CD4-positive, alpha-beta T cell treated with Interleukin-17A for 1 hour (primary cell): Measurements from ENCODE around the gene METTL23.

ENCODE experiments used
- DNase-seq: peaks from one replicate; pipeline ENCODE4 v3.0.0-alpha.2; 2020

The METTL23 gene, protein sequence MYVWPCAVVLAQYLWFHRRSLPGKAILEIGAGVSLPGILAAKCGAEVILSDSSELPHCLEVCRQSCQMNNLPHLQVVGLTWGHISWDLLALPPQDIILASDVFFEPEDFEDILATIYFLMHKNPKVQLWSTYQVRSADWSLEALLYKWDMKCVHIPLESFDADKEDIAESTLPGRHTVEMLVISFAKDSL

GRCh38 chr17:76726776-76727718, at the start of gene METTL23:
Gene METTL23 (plus strand): TSS chr17:76726839. CDS start chr17:76729711, 2,872 bp downstream.
- DNase-seq, result no peak

GRCh38 chr17:76677406-76677805, 49.2 kb upstream of the METTL23 start:
- DNase-seq, result no peak

- peak; percentile 51 for DNase-seq
These were observed 48.3 kb upstream of the METTL23 start for GRCh38 chr17:76678330-76678729.

DNA sequence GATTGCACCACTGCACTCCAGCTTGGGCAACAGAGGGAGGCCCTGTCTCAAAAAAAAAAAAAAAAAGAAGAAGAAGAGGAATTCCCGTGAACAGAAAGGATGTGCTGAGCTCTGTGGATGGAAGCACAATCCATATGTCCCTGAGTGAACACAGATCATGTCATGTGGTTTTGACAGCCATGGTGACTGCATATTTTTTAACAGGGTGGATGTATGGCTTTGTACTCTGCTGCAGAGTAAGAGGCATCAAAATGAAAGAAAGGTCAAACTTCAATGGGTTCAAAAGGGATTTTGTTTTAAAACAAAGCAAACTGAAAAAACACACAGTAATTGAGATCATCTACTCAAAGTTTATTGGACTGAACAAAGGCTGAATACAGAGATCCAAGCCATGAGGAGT, 47.4 kb upstream of the METTL23 start:
- no peak for DNase-seq

DNA sequence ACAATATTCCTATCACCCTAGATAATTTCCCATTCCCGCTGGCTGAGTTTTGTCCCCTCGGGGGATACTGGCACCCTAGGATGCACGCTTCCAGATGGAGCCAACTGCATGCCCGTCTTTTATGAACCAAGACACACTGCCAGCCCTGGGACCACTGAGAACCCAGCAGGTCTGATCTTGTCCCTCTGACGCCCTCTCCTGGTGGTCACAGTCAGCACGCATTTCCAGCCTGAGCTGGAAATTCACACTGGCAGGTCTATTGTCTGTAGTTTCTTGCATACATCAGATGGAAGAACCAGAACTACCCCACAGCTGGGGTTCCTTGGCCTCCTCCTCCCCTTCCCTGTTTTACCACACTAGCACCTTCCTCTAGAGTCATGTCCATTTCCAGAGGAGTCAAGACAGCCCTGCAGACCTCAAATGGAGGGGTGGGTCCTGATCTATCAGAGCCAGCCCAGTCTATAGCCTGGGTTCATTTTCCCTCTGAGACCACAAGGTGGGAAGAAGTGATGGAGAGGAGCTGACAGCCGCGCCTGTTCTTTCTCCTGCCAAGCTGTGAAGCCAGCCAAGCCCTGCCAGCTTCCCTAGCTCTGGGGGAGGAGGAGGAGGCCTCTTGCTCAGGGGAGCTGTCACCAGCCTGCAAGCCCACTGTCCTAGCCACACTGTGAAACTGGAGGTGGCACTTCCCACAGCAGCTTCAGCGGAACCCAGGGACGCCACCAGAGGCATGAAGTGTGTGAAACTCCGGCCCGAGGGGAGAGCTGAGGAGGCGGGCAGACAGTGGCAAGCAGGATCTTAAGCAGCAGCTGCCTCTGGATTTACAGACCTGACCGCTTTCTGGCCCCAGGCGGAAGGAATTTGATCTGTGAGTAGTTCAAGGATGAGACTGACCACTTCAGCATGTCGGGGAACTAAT, 45.2 kb upstream of the METTL23 start:
- peak; percentile 80 for DNase-seq

DNA sequence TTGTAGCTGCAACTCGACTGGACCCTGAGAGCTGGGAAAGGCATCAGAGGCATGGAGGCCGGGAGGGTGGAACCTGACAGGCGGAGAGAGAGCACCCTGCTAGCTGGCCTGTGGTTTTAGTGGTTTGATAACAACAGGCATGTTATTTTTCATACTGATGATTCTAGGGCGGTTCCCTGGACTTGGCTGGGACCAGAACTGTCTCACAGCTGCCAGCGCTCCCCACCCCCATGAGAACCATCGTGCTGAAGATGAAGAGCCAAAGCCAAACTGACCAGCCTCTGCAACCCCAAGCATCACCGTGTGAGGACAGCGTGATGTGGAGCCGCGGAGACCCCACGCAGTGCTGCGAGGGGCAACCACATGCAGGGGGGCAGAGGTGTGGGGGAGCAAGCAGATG, 44.3 kb upstream of the METTL23 start:
- DNase-seq, result no peak

DNA sequence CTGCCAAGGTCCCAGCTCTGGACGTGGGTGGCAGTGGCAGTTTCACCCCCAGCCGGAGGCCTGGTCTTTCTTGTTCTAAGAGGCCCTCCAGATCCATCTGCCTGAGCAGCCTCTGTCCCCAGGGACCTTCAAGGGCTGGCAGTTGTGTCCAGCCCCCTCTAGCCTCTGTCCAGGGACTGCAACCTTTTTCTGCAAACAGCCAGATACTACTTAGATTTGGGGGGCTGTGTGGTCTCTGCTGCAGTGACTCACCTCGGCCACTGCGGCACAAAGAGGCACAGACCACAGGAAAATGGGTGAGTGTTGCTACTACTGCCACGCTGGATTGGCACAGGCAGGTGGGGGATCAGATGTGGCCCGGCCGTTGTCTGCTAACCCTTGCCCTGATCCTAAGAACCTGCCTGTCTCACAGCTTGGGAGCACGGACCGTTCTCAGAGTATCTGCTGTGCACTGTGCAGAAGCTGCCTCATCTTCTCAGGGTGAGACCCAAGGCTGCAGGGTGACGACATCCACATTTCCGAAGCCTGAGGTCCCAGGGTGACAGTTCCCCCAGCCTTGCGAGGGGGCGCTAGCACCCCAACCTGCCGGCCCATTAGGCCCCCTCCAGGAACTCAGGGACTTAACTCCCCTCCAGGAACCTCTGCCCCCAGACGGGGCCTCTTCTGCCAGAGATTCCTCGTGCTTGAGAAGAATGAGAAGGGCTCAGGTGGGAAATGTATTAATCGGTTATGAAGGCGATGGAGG, 43.5 kb upstream of the METTL23 start:
- DNase-seq, result no peak

DNA sequence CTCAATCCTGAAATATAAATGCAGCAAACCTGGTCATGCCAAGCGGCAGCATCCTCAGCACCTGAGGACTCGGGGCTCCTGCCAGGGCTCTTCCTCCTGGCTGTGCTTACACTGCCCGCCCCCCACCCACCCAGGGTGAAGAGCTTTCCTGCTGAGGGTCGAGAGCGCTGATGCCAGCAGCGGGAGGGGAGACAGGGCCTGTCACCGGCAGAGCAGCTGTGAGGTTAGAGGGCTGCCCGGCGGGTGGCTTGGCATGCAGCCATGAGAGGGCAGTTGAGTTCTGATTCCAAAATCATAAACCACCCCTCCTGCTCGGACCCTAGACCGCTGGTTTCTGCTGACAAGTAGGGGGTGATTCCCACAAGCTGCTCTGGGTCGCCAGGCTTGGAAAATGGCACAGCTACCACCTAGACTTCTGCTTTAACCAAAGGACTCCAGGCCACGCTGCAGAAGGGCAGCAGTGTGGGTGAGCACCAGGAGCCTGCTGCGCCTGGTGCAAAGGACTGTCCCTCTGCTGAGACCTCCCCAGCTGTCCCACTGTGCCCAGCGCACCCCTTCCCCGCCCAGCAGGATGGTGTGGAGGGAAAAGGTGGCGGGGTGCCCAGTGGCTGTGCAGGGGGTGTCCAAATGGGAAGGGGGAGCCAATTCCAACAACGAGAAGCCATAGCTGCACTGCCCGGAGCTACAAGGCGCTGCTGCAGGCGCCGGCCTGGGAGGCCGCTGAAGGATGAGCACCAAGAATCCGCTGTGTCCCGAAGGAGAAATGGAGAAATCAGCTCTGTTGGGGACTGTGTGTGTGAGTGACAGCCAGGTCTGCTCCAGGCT, 42.5 kb upstream of the METTL23 start:
- no peak for DNase-seq

GRCh38 chr17:76684756-76685155, 41.9 kb upstream of the METTL23 start:
- no peak for DNase-seq

DNA sequence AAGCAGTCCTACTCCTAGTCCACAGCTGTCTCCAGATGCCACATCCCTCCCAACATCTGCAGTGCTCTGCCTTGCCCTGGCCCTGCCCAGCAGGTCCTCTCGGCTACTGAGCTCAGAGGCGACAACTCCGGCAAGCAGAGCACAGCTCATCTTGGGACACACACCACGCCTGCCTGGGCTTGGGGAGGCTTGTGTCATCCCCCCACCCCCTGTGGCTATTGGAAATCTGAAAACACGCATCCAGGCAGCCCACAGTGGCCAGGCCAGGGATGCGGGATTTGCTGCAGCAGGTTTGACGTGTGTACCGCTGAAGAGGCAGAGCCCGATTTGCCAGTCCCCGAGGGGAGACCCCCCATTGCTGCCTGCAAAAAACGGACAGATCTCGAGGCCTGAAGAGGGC, 41.3 kb upstream of the METTL23 start:
- no peak for DNase-seq

DNA sequence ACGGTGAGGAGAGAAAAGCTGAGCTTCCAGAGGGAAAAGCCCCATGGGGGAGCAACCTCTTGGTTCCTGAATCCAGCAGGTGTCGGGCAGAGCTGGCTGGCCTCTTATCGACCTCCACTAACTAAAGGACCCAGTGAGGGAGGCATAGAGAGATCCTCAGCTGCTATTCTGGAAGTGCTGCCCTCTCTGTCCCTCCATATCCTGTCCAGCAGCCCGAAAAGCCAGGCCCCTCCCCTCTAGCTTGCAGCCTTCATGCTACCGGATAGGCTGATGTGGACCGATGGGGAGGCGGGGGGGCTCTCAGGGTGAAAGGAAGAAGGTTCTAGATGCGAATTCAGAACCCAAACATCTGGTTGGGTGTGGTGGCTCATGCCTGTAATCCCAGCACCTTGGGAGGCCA, 40.8 kb upstream of the METTL23 start:
- DNase-seq, result no peak

GRCh38 chr17:76686538-76687297, 39.9 kb upstream of the METTL23 start:
- DNase-seq, result no peak

- no peak for DNase-seq
These were observed 39.1 kb upstream of the METTL23 start for GRCh38 chr17:76687298-76688164.

DNA sequence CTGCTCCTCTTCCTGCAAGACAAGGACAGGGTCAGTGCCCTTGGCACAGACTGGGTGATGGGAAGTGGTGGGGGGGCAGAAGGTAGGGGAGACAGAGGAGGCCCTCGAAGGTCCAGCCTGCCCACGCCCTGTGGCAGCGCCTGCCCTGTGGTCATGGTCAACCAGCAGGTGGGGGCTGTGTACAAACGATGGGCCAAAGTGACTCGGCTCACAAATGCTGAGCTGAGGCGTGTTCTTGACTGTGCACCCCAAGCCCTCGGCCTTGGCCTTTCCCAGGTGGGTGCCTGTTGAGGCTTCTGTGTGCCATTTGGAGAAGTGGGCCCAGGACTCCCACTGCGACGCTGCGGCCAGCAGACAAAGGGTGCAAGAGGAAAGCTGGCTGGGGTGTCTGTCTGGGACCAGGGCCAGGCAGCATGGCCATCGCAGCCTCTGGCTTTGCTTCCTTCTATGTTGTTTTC, 38.4 kb upstream of the METTL23 start:
- no peak for DNase-seq

DNA sequence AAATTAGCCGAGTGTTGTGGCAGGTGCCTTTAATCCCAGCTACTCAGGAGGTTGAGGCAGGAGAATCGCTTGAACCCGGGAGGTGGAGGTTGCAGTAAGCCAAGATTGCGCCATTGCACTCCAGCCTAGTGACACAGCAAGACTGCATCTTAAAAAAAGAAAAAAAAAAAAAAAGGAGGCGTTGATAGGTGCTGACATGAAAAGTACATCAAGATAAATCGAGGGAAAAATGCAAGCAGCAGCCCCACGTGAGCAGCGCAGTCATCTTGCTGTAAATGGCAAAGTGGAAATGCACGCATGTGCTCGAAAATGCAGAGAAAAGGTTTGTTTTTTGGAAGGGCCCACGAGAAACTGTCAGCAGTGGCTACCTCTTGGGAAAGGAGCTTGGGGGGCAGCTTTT, 36.8 kb upstream of the METTL23 start:
- no peak for DNase-seq

DNA sequence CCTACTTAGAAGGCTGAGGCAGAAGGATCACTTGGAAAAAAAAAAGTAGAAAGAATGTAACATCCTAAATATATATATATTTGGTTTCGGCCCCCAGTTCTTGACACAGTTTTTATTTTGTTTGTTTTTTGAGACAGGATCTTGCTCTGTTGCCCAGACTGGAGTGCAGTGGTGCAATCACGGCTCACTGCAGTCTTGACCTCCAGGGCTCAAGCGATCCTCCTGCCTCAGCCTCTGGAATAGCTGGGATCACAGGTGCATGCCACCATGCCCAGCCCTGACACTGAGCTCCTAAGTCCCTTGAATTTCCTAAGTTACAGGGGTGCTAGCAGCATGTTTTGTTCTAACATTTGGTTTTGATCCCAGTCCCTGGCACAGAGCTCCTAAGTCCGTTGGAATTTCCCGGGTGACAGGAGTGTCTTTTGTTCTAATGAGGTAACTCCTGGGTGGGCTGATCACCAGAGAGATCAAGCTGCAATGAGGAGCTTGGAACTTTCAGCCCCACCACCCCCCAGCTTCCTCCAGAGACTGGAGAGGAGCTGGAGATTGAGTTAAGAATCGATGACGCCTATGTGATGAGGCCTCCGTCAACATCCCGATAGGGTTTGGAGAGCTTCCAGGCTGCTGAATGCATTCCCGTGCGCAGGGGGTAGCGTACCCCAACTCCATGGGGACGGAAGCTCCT, 35.9 kb upstream of the METTL23 start:
- no peak for DNase-seq

DNA sequence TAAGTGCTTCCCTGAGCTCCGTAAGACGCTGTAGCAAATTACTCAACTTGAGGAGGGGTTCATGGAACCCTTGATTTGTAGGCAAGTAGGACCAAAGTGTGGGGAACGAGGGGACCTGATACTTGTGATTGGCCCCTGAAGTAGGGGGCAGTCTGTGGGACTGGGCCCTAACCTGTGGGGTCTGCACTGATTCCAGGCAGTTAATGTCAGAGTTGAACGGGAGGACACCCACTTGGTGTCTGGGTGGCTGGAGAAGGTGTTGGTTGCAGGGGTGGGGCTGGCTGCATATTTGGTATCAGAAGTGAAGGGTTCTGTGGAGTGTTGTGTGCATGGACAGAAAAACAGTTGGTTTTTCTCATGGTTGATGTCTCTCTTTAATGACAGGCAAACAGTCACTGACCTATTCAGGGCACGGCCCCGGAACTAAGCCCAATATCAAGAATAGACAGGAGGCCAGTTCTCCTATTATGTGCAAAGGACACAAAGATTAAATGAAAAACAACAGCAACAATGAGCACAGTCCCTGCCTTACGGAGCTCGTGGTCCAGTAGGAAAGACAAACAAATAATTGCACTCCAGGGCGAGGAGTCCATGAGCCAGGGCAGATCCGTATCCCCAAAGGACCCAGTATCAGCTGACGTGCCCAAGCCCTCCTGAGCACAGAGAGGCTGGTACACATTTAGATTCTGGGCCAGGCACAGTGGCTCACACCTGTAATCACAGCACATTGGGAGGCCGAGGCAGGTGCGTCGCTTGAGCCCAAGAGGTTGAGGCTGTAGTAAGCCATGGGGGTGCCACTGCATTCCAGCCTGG, 35.1 kb upstream of the METTL23 start:
- DNase-seq, result no peak
